DMS 273 (cell line): ENCODE data around the gene ZFP30.

Experiments used
- DNase-seq: peaks from one replicate; lab custom pipeline; 2025; ENCODE audit not compliant: unreplicated experiment; lab: John Stamatoyannopoulos, UW

The ZFP30 gene

GRCh38 chr19:37564624-37565369 is 90.5 kb downstream of the ZFP30 start:
- DNase-seq = no peak
